ENCODE measurements around the gene NOS1AP.

DNA sequence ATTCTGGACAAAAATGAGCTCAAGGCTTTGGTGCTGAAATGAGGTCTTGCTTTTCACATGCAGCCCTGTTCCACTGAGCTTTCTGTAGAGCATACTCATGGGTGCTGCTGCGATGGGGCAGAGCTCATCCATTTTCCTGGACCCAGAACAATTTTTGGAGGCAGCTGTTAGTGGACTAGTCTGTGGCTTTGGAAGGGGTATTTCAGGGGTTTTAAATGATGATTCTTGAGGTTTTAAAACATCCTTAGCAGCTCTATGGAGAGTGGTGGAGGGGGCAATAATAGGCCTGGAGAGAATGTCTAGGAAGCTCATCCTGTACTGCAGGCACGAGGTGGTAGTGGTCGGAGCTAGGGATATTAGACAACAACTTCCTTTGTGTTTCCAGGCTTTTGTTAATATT lies 16.5 kb downstream of the NOS1AP start:
- TF ChIP-seq SP1 (IDR thresholded peaks at IDR 0.05) (no peak), SUZ12 (IDR thresholded peaks at IDR 0.05) (no peak), ELF4 (IDR thresholded peaks at IDR 0.05) (no peak)
